Left lung (tissue), 4 donors: ENCODE measurements around the gene MSL3B.

ENCODE experiments used
- ATAC-seq: fragments of 200-7000 bp; cut with Tn5 transposase; one replicate; pipeline ENCODE4 v1.9.1; 2020; ENCODE audit warnings: moderate library complexity
- DNase-seq, 4 donors: peaks; one replicate each; pipeline ENCODE4 v3.0.0-alpha.2; 2013 to 2020
- H3K27ac ChIP-seq, 2 donors: fragments of 200-600 bp; sonication (generic) in 1 of 2; one replicate each; pipeline versions ENCODE4 v1.5.0 to v1.8.0; 2020 to 2021
- H3K27me3 ChIP-seq, 2 donors: fragments of 200-600 bp; sonication (generic) in 1 of 2; one replicate each; pipeline versions ENCODE4 v1.5.0 to v1.8.0; 2020 to 2021
- H3K36me3 ChIP-seq, 2 donors: fragments of 200-600 bp; sonication (generic) in 1 of 2; one replicate each; pipeline versions ENCODE4 v1.5.0 to v1.8.0; 2020 to 2021
- H3K4me1 ChIP-seq, 2 donors: fragments of 200-600 bp; one replicate each; pipeline ENCODE4 v1.8.0; 2021
- H3K4me3 ChIP-seq, 2 donors: fragments of 200-600 bp; sonication (generic) in 1 of 2; one replicate each; pipeline versions ENCODE4 v1.5.0 to v1.8.0; 2020 to 2021; ENCODE audit warnings: mild to moderate bottlenecking in 1 of 2
- H3K9me3 ChIP-seq, 2 donors: fragments of 200-600 bp; sonication (generic) in 1 of 2; one replicate each; pipeline versions ENCODE4 v1.5.0 to v1.8.0; 2020 to 2021
- intact Hi-C, 2 donors: fragments of 100-400 bp; cut with DNase I; formaldehyde crosslinking; loops; one replicate each; pipeline versions ENCODE4 v1.11.2 to v1.14.2; 2022
- TF ChIP-seq, protein P1 (sequence below), 2 donors: fragments of 200-600 bp; sonication (generic) in 1 of 2; IDR thresholded peaks; one replicate each; pipeline versions ENCODE4 v1.5.0 to v1.8.0; 2021; ENCODE audit warnings: antibody characterized with exemption in 2 of 2
- donor health status: DM: no; HTN: yes; CAD: no.
- donor health status: DM: no; HTN: no; CAD: no.

MSL3B gene

GRCh38 chr2:233849607-233850271, 18.4 kb downstream of the MSL3B start:
- no peaks in the 10 kb centered on the region for H3K9me3 ChIP-seq
- H3K36me3 ChIP-seq, result peaks cover 0 to 12% of the 10 kb centered on the region in 2 donors
- H3K4me1 ChIP-seq, result peaks cover 4 to 27% of the 10 kb centered on the region in 2 donors
- DNase-seq, result peak in 1 of 4 donors; percentile 64
- H3K27ac ChIP-seq, result no peak overlapping the region
- H3K27me3 ChIP-seq, result peaks cover 0 to 9% of the 10 kb centered on the region in 2 donors
- no peak overlapping the region for H3K4me3 ChIP-seq
- TF ChIP-seq, protein P1, sequence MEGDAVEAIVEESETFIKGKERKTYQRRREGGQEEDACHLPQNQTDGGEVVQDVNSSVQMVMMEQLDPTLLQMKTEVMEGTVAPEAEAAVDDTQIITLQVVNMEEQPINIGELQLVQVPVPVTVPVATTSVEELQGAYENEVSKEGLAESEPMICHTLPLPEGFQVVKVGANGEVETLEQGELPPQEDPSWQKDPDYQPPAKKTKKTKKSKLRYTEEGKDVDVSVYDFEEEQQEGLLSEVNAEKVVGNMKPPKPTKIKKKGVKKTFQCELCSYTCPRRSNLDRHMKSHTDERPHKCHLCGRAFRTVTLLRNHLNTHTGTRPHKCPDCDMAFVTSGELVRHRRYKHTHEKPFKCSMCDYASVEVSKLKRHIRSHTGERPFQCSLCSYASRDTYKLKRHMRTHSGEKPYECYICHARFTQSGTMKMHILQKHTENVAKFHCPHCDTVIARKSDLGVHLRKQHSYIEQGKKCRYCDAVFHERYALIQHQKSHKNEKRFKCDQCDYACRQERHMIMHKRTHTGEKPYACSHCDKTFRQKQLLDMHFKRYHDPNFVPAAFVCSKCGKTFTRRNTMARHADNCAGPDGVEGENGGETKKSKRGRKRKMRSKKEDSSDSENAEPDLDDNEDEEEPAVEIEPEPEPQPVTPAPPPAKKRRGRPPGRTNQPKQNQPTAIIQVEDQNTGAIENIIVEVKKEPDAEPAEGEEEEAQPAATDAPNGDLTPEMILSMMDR (IDR thresholded peaks at IDR 0.05), result no peak
- no peak for ATAC-seq
- intact Hi-C loops, result no loop called here

- peaks cover 0 to 17% of the 10 kb centered on the region in 2 donors for H3K4me1 ChIP-seq
- H3K27ac ChIP-seq, result no peak overlapping the region
- TF ChIP-seq, protein P1 (IDR thresholded peaks at IDR 0.05), result no peak
- no peak overlapping the region for H3K4me3 ChIP-seq
- H3K36me3 ChIP-seq, result peaks cover 0 to 25% of the 10 kb centered on the region in 2 donors
- intact Hi-C loops, result no loop called here
- DNase-seq, result no peak
- H3K27me3 ChIP-seq, result peaks cover 0 to 2% of the 10 kb centered on the region in 2 donors
- no peaks in the 10 kb centered on the region for H3K9me3 ChIP-seq
- ATAC-seq, result no peak
Observed at GRCh38 chr2:233848276-233848675, 19.9 kb downstream of the MSL3B start.

GRCh38 chr2:233847248-233847898, 20.8 kb downstream of the MSL3B start:
- Histone ChIP-seq H3K4me3 (no peak overlapping the region), H3K36me3 (peaks cover 0 to 32% of the 10 kb centered on the region in 2 donors), H3K4me1 (peaks cover 0 to 8% of the 10 kb centered on the region in 2 donors), H3K27ac (no peak overlapping the region), H3K9me3 (no peaks in the 10 kb centered on the region), H3K27me3 (no peaks in the 10 kb centered on the region)
- ATAC-seq (no peak), DNase-seq (no peak)
- intact Hi-C loops, result no loop called here
- TF ChIP-seq, protein P1 (IDR thresholded peaks at IDR 0.05), result no peak

DNA sequence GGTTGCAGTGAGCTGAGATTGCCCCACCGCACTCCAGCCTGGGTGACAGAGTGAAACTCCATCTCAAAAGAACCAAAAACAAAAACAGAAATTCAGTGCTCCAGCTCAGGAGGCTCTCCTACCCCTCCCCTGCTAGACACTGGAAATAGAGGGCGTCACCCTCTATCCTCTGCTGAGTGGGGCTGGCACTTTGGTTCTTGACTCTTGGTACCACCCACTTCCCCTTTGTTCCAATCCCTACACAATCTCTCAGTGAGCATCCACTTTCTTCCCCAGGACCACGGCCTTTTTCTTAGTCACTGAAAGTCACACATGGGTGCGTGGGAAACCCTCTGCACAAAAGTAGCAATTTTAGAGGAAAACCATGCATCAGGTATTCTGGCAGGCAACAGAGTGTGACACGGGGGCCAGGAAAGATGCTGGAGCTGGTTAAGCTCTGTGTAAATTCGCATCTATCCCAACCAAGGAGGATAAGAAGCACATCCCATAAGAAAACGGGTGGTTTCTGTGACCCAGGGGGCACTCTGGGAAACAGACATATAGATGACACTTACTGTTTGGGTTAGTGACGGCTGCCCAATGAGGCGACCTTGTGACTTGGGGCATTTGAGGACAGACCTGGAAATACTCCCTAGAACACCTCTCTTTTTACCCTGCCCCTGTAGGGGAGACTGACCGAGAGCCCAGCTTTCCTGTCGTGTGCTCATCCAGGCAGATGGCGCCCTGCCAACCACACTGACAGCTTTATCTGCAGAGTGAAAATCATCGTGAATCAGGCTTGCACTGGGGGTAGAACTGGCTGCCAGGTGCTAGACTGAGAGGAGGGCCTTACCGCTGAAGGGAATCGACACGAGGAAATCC, 21.6 kb downstream of the MSL3B start:
- no peaks in the 10 kb centered on the region for H3K27me3 ChIP-seq
- intact Hi-C loops, result no loop called here
- H3K9me3 ChIP-seq, result no peaks in the 10 kb centered on the region
- ATAC-seq, result no peak
- H3K36me3 ChIP-seq, result peaks cover 0 to 33% of the 10 kb centered on the region in 2 donors
- peaks cover 0 to under 1% of the 10 kb centered on the region in 2 donors for H3K4me1 ChIP-seq
- TF ChIP-seq, protein P1 (IDR thresholded peaks at IDR 0.05), result no peak
- no peak for DNase-seq
- no peak overlapping the region for H3K27ac ChIP-seq
- H3K4me3 ChIP-seq, result no peak overlapping the region
